Stimulated activated CD4-positive, alpha-beta T cell treated with anti-CD3 and anti-CD28 coated beads, Interleukin-12 subunit alpha, Interleukin-12 subunit beta, amount 100 ng/mL, for 24 hours (primary cell): Measurements from ENCODE around the gene SMIM29.
"Not testable (repeated sequence)": the region's sequence is repeated elsewhere in the genome, so short reads cannot be mapped to it uniquely, and the experiment has no call there.

Experiments used
- DNase-seq, 2 experiments: peaks; one replicate each; pipeline ENCODE4 v3.0.0-alpha.2; 2020; ENCODE audit warnings: low read depth in 2 of 2

SMIM29 gene

GRCh38 chr6:34248727-34249468, at the start of gene SMIM29:
SMIM29 (minus strand) TSS chr6:34249006; CDS start chr6:34247791, 1,215 bp downstream.
- DNase-seq: peak; percentile 97

GRCh38 chr6:34295721-34296120, 46.9 kb upstream of the SMIM29 start:
- no peak for DNase-seq

- no peak for DNase-seq
Observed at GRCh38 chr6:34292954-34293353, 44.1 kb upstream of the SMIM29 start.

GRCh38 chr6:34289137-34289536, 40.3 kb upstream of the SMIM29 start:
- no peak for DNase-seq

- DNase-seq: no peak
Observed at GRCh38 chr6:34288581-34288980, 39.8 kb upstream of the SMIM29 start.

GRCh38 chr6:34285448-34286164, 36.8 kb upstream of the SMIM29 start:
- DNase-seq: no peak

- DNase-seq: no peak
Observed at GRCh38 chr6:34284563-34285447, 36.0 kb upstream of the SMIM29 start.

GRCh38 chr6:34281702-34282334, 33.0 kb upstream of the SMIM29 start:
- no peak for DNase-seq

- no peak for DNase-seq
Observed at GRCh38 chr6:34280216-34280615, 31.4 kb upstream of the SMIM29 start.

GRCh38 chr6:34278833-34279232, 30.0 kb upstream of the SMIM29 start:
- no peak for DNase-seq

- no peak for DNase-seq
Observed at GRCh38 chr6:34277763-34278112, 28.9 kb upstream of the SMIM29 start.

GRCh38 chr6:34276881-34277762, 28.3 kb upstream of the SMIM29 start:
- no peak for DNase-seq

- DNase-seq: no peak
Observed at GRCh38 chr6:34276191-34276590, 27.4 kb upstream of the SMIM29 start.

GRCh38 chr6:34275128-34275804, 26.5 kb upstream of the SMIM29 start:
- no peak for DNase-seq

- DNase-seq: no peak
Observed at GRCh38 chr6:34274129-34274528, 25.3 kb upstream of the SMIM29 start.

- no peak for DNase-seq
Observed at GRCh38 chr6:34273242-34273805, 24.5 kb upstream of the SMIM29 start.

- DNase-seq: no peak
Observed at GRCh38 chr6:34272013-34272926, 23.5 kb upstream of the SMIM29 start.

GRCh38 chr6:34269658-34270341, 21.0 kb upstream of the SMIM29 start:
- DNase-seq: not testable (repeated sequence)
